ENCODE measurements around the gene PI4K2A.

The PI4K2A gene

DNA sequence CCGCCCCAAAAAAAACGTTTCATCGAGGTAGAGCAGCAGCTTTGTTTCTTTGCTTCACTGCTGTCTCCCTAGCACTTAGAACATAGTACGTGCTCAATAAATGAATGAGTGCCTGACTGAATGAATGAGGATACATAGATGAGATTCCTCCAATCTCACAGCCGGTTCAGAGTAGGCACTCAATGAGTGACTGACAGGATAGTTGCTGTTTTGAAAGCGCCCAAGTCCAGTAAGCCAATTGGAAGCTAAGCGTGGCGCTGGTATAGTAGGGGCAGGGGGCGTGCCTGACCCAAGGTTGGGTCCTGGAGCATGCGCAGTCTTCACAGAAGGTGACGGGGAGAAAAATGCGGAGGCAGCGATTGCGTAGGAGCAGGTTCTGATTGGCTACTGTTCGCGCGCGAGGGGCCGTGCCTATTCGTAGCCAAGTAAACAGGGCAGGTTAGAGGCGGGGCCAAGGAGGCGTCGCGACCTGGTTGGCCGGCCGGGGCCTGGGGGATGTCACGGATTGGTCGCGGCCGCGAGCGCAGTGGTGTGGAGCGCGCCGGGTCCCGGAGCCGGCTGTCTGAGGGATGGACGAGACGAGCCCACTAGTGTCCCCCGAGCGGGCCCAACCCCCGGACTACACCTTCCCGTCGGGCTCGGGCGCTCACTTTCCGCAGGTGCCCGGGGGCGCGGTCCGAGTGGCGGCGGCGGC is at the start of gene PI4K2A:
TSS of gene PI4K2A (plus strand) at position 498 of the 694 bp plus-strand sequence. CDS start at position 570, 72 bp downstream.
- peak; percentile 98 for DNase-seq

GRCh38 chr10:97590748-97591495 is 49.5 kb upstream of the PI4K2A start:
- DNase-seq: no peak

DNA sequence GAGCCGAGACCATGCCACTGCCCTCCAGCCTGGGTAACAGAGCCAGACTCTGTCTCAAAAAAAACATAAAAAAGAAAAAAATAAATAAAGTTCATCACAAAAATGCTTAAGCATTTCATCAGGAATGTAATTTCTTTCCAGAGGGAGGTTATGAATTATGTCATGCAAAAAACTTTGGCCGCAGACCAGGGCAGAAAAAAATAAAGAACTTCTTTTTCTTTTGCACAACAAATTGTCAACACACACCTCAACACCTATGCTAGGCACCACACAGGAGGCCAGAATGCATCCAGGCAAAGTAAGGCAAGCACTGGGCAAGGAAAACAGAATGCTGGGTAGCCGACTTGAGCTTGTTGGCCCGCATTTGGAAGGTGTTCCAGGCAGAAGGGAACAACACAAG is 47.0 kb upstream of the PI4K2A start:
- DNase-seq: no peak

GRCh38 chr10:97596101-97597082 is 44.1 kb upstream of the PI4K2A start:
- no peak for DNase-seq

DNA sequence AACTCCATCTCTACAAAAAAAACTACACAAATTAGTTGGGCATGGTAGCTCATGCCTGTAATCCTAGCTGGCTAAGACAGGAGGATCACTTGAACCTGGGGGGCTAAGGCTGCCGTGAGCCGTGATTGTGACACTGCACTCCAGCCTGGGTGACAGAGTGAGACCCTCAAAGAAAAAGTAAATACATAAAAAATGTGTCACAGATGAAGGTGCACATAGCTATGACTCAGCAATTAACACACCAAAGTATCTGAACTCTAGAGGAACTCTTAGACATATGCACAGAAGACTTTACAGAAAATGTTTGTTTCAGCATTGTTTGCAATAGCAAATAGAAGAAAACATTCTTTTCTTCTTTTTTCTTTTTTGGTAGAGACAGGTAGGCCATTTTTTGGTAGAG is 42.7 kb upstream of the PI4K2A start:
- no peak for DNase-seq

GRCh38 chr10:97598407-97599271 is 41.8 kb upstream of the PI4K2A start:
- no peak for DNase-seq

- no peak for DNase-seq
Measured at GRCh38 chr10:97599272-97599619, 41.2 kb upstream of the PI4K2A start.

- DNase-seq: no peak
Measured at GRCh38 chr10:97600616-97601015, 39.9 kb upstream of the PI4K2A start.

GRCh38 chr10:97601268-97602215 is 38.9 kb upstream of the PI4K2A start:
- DNase-seq: no peak

DNA sequence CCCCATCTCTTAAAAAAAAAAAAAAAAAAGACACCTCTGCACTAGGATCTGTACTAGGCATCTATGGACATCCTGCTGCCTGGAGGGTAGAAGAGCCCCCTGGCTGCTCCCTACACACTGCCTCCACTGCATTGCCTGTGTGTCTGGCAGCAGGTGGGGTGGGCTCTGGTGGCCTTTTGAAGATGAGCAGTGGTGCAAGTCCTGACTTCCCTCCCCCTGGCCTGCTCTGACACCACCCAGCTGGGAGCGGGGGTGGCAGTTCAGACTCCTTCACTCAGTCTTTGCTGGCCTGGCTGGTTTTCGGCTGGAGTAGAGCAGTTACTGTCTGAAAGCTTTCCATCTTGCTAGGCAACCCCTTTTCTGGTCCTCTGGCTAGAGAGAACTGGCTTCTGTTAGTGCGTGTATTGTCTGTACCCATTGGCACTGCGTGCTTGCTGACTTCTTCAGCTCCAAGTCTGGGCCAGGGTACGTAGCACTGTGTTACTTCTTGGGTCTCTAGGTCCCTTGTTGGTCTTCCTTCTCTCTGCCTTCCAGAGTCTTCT is 33.3 kb upstream of the PI4K2A start:
- no peak for DNase-seq

DNA sequence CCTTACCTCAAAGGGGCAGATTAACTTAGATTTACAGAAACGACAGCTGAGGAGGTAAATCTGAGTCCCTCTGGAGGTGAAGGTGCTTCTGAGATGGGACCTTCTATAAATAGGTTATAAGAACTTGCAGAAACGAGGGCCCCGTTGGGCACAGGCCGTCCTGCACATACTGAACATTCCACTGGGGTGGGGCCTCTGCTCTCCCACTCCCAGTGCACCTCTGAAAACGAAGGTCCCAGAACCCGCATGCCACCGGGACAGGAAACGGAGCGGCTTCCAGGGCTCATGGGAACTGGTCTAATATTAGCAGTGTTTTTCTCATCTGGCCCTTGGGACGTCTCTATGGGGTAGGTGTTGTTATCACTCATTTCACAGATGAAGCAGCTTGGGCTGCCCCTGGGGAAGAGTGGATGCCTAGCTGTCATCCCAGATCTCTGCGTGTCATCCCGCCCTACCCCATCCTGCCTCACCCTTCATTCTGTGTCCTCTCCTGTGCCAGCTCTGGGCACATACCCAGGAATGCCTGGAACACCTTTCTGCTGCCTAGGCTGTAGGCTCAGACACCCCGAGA is 31.4 kb upstream of the PI4K2A start:
- DNase-seq: no peak

DNA sequence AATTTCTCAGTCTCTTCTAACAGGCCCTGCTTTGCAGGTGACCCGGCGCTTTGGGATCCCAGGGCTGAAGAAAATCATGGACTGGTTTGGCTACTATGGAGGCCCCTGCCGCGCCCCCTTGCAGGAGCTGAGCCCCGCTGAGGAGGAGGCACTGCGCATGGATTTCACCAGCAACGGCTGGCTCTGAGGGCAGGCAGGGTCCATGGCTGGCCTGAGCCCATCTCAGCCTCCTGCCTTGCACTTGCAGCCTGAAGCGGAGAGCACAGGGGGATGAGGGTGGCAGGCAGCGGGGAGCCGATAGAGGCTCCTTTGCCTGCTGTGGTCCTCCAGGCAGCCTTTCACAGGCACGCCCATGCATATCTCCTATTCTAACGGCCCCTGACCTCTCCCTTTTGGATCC is 29.0 kb upstream of the PI4K2A start:
- no peak for DNase-seq

DNA sequence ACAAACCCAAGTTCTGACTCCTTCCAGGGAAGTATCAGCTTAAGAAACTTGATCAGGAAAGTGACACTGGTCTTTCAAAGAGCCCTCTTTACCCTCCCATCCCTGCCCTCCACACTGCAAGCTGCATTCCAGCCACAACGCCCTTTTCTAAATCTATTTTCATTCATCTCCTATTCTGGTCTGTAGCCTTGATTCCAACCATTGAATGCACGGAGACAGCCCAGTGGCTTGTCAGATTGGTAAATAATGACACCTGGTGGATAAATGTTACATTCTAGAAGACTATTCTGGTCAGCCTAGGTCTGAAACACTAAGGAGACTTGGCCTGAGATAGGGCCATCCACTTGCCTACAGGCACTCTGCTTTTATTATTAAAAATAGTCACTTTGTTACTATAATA is 28.1 kb upstream of the PI4K2A start:
- DNase-seq: peak; percentile 17

GRCh38 chr10:97618285-97618684 is 22.2 kb upstream of the PI4K2A start:
- DNase-seq: no peak

GRCh38 chr10:97618733-97619132 is 21.7 kb upstream of the PI4K2A start:
- DNase-seq: no peak

DNA sequence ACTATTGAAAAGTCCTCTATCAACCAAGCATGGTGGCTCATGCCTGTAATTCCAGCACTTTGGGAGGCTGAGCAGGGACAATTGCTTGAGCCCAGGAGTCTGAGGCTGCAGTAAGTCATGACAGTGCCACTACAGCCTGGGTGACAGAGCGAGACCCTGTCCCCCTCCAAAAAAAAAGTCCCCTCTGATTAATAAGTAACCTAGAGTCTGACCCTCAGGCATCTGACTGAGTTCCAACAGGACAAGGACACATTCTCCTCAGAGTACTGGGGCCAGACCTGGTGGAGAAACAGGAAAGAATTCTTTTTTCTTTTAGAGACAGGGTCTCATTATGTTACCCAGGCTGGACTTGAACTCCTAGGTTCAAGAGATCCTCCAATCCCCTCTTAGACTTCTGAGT is 17.2 kb upstream of the PI4K2A start:
- no peak for DNase-seq

- no peak for DNase-seq
Measured at GRCh38 chr10:97627731-97628130, 12.7 kb upstream of the PI4K2A start.

DNA sequence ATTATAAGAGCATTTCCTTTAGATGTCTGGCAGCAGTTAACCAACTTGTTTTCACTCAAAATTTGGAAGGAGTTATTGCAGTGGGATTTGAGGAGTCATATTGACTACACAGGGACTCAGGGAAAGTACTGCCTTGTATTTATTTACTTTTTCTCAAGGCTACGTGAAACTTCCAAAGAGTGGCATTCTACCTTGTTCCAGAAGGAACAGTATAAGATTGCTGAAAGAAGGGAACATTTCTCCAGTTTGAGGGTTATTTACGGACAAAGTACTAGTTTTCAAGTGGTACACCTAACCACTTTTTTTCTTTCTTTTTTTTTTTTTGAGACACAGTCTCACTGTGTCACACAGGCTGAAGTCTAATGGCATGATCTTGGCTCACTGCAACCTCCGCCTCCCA is 12.2 kb upstream of the PI4K2A start:
- DNase-seq: no peak

DNA sequence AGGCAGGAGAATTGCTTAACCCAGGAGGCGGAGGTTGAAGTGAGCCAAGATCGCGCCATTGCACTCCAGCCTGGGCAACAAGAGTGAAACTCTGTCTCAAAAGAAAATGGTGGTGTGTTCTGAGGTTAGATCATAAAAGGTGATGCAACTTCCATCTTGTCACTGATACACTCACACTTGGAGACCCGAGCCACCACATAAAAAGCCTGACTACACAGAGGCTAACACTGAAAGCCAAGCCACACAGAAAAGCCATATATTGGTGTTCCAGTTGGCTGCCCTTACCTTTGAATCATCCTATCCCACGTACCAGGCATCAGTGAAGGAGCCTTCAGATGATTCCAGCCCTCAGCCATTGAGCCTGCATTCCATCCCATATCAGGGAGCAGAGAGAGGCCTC is 11.2 kb upstream of the PI4K2A start:
- DNase-seq: no peak

DNA sequence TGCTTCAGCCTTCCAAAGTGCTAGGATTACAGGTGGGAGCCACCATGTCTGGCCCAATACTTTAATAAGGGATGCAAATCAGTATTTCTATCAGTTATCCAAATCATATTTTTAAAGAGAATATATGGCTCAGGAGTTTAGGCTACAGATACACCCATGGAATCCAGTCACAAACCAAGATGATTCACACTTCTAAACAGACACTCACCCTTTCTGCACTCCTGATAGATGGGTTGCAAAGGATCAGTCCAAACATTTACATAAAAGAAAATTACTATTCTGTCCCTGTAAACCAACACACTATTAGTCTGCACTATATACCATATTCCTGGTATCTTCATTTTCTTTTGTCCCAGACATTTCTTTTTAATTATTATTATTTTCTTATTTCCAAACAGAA is 9.4 kb upstream of the PI4K2A start:
- no peak for DNase-seq
